Measurements from ENCODE around the gene MBD4. TPM values are rescaled to one million over a fixed set of nuclear protein-coding genes. Genes with fewer than 3 reads are reported as not detected.

MBD4 gene
- total RNA-seq, 4 donors from 2014 or later: 15.5 to 42.0 (median 32.8) TPM

DNA sequence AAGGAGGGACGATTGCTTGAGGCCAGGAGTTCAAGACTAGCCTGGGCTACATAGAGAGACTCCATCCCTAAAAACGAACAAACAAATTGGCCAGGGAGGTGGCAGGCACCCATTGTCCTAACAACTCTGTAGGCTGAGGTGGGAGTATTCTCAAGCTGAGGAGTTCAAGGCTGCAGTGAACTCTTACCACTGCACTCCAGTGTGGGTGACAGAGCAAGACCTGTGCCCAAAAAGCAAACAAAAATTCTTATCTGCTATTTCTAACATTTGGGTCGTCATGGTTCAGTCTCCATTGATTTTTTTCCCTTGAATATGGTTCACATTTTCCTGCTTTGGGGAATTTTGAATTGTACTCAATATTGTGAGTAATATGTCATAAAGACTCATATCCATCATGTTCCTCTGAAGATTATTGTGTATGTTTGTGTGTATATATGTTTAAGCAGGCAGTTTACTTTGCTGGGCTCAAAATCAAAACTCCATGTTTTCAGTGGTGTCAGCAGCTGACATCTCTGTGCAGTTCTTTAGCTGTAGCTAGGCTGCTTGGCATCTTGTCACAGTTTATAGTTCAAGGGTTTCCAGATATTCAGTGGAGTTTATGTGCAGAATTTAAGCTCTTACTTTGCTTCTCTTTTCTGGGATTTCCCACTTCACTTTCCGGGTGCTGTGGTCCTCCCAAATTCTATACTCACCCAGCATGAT is 33.5 kb upstream of the MBD4 start:
- no peak overlapping the region for H3K4me3 ChIP-seq
- H3K9me3 ChIP-seq: no peaks in the 10 kb centered on the region
- no peak overlapping the region for H3K27ac ChIP-seq
- WGBS, 2 donors: 79 to 82% methylated on average over 4 of the region's 4 CpGs
- H3K36me3 ChIP-seq: peaks cover 0 to 80% (median 4%) of the 10 kb centered on the region in 3 donors
- TF ChIP-seq, protein P1, sequence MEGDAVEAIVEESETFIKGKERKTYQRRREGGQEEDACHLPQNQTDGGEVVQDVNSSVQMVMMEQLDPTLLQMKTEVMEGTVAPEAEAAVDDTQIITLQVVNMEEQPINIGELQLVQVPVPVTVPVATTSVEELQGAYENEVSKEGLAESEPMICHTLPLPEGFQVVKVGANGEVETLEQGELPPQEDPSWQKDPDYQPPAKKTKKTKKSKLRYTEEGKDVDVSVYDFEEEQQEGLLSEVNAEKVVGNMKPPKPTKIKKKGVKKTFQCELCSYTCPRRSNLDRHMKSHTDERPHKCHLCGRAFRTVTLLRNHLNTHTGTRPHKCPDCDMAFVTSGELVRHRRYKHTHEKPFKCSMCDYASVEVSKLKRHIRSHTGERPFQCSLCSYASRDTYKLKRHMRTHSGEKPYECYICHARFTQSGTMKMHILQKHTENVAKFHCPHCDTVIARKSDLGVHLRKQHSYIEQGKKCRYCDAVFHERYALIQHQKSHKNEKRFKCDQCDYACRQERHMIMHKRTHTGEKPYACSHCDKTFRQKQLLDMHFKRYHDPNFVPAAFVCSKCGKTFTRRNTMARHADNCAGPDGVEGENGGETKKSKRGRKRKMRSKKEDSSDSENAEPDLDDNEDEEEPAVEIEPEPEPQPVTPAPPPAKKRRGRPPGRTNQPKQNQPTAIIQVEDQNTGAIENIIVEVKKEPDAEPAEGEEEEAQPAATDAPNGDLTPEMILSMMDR (IDR thresholded peaks at IDR 0.05): no peak
- TF ChIP-seq POLR2A (IDR thresholded peaks at IDR 0.05): no peak
- no peak for TF ChIP-seq EP300 (IDR thresholded peaks at IDR 0.05)
- H3K4me1 ChIP-seq: no peaks in the 10 kb centered on the region
- H3K27me3 ChIP-seq: no peaks in the 10 kb centered on the region
- DNase-seq (ENCODE audit: low spot score in 2 of 2): no peak

DNA sequence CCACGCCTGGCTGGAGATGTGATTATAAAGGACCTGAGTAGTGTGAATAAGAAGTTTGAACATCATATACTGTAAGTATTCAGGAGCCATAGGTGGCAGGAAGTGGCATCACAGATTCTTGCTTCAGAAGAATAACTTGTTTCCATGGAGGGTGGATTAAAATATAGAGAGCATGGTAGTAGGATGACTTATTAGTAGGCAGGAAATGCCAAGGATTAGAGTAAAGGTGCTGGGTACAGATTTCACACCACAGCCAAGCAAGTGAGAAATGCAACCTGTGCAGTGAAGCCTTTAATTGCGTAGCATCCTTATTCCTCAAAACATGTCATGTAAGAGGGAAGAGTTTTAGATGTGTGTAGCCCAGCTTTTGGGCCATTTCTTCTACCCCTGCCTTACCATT is 31.1 kb upstream of the MBD4 start:
- no peaks in the 10 kb centered on the region for H3K4me1 ChIP-seq
- WGBS, 2 donors: 90 to 100% methylated on average over 2 of the region's 2 CpGs
- no peak for DNase-seq (ENCODE audit: low spot score in 2 of 2)
- no peak overlapping the region for H3K4me3 ChIP-seq
- peaks cover 0 to 77% (median 0%) of the 10 kb centered on the region in 3 donors for H3K36me3 ChIP-seq
- no peaks in the 10 kb centered on the region for H3K27me3 ChIP-seq
- TF ChIP-seq EP300 (IDR thresholded peaks at IDR 0.05): no peak
- no peak overlapping the region for H3K27ac ChIP-seq
- no peaks in the 10 kb centered on the region for H3K9me3 ChIP-seq

DNA sequence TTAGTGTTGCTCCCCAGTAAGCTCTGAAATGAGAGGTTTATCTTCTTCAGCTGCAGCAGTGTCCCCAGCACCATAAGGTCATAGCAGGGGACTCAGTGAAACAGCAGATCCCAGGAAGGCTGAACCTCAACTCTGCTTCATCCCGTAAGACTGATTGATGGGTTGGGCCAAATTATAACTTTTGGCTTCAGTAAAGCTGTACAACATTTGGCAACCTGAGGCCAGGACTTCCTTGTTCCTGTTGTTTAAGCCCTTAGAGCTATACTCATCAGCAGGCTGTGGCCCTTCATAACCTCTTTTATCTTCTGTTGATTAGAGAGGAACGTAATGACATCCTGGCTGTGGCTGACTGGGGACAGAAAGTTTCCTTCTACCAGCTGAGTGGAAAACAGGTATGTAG is 29.3 kb upstream of the MBD4 start:
- Histone ChIP-seq H3K36me3 (peaks cover 0 to 86% (median 0%) of the 10 kb centered on the region in 3 donors), H3K27me3 (no peaks in the 10 kb centered on the region), H3K4me3 (no peak overlapping the region)

DNA sequence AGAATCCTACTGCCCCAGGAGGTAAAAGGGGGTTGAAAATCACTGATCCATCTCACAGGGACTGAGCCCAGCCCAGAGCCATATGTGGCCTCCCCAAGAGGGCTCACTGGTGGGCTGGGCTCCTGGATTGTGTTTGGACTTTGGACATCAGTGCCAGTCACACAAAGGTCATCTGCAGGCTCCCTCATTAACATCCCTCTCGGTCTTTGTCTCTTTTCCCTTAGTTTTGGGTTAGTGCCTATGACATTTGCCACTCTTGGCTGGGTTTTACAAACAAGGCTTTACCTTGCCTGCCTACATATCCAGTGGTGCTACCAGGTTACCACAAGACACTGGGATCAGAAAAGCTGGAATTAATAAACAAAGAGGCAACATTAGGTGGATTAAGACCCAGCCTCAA is 28.2 kb upstream of the MBD4 start:
- 41 to 91% methylated on average over 1 of the region's 1 CpG for WGBS, 2 donors
- Histone ChIP-seq H3K27me3 (no peaks in the 10 kb centered on the region), H3K4me1 (no peaks in the 10 kb centered on the region), H3K9me3 (no peaks in the 10 kb centered on the region), H3K27ac (no peak overlapping the region), H3K4me3 (no peak overlapping the region), H3K36me3 (peaks cover 0 to 93% (median 0%) of the 10 kb centered on the region in 3 donors)
- no peak for DNase-seq (ENCODE audit: low spot score in 2 of 2)
- TF ChIP-seq, protein P1 (IDR thresholded peaks at IDR 0.05): no peak
- TF ChIP-seq EP300 (IDR thresholded peaks at IDR 0.05) (no peak), POLR2A (IDR thresholded peaks at IDR 0.05) (no peak)

More for the DNA sequence above, 29.3 kb upstream of the MBD4 start:
- H3K27ac ChIP-seq: no peak overlapping the region
- TF ChIP-seq, protein P1 (IDR thresholded peaks at IDR 0.05): no peak
- no peak for TF ChIP-seq POLR2A (IDR thresholded peaks at IDR 0.05)
- TF ChIP-seq EP300 (IDR thresholded peaks at IDR 0.05): peak in 1 of 2 donors; percentile 36
- H3K9me3 ChIP-seq: no peaks in the 10 kb centered on the region
- no peak for DNase-seq (ENCODE audit: low spot score in 2 of 2)
- no peaks in the 10 kb centered on the region for H3K4me1 ChIP-seq
- 70 to 81% methylated on average over 2 of the region's 2 CpGs for WGBS, 2 donors

DNA sequence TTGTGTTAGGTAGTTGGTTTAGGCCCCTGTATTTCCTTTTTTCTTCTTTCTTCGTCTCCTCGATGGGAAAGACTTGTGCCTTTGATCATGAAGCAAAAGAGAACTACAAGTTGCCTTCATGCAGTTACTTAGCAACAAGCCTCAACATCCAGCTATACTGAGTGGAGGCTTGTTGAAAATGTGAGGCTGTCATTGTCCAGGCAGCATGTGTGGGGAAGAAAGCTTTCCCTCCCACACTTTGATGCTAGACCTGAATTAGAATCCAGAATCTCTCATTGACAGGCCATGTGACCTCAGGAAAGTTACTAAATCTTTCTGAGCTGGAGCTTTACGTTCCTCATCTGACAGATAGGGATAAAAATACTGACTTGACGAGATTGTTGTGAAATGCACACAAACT is 24.0 kb upstream of the MBD4 start:
- TF ChIP-seq EP300 (IDR thresholded peaks at IDR 0.05) (no peak), POLR2A (IDR thresholded peaks at IDR 0.05) (no peak)
- TF ChIP-seq, protein P1 (IDR thresholded peaks at IDR 0.05): no peak
- Histone ChIP-seq H3K4me3 (no peak overlapping the region), H3K9me3 (no peaks in the 10 kb centered on the region), H3K27ac (peak overlapping the region in 1 of 4 donors; percentile 78), H3K36me3 (peaks cover 0 to 63% (median 0%) of the 10 kb centered on the region in 3 donors), H3K27me3 (no peaks in the 10 kb centered on the region), H3K4me1 (peaks cover 0 to 10% (median 6%) of the 10 kb centered on the region in 4 donors)
- DNase-seq (ENCODE audit: low spot score in 2 of 2): no peak
- 57 to 66% methylated on average over 4 of the region's 4 CpGs for WGBS, 2 donors
